GM12878 (cell line): Measurements from ENCODE around the gene LRIG2. TPM values are rescaled to one million over a fixed set of nuclear protein-coding genes. Genes with fewer than 3 reads are reported as not detected.

Source experiments
- ATAC-seq: fragments of 200-7000 bp; cut with Tn5 transposase; 3 replicates; pipeline ENCODE4 v1.9.1; 2020; ENCODE audit warnings: mild to moderate bottlenecking, moderate library complexity
- BruUV-seq: library from RNA; stranded (reverse); fragments of 400-500 nt; replicated peaks from 2 replicates; lab custom pipeline; 2021; lab: Mats Ljungman, UMichigan
- CTCF ChIA-PET: fragments of 300-600 bp; sonication (Branson Sonifier 250); formaldehyde crosslinking; extraction: SDS; loops from one replicate; lab custom pipeline; 2021; ENCODE audit warnings: inconsistent platforms; lab: Yijun Ruan, JAX
- POLR2A ChIA-PET: fragments of 350-600 bp; formaldehyde crosslinking; extraction: SDS; loops from one replicate; lab custom pipeline; 2021; ENCODE audit warnings: inconsistent platforms; lab: Charles Lee
- RAD21 ChIA-PET: fragments of 300-600 bp; sonication (Branson Sonifier 250); formaldehyde crosslinking; loops from one replicate; lab custom pipeline; 2023; ENCODE audit warnings: antibody characterized with exemption; ENCODE audit not compliant: unreplicated experiment; lab: Charles Lee
- SMC1A ChIA-PET: fragments of 300-600 bp; sonication (Branson Sonifier 250); formaldehyde crosslinking; loops from one replicate; lab custom pipeline; 2023; ENCODE audit not compliant: unreplicated experiment, uncharacterized antibody; lab: Charles Lee
- DNase-seq: peaks from one replicate; pipeline ENCODE4 v3.0.0-alpha.2; 2011; ENCODE audit warnings: low read depth, low spot score
- FAIRE-seq: peaks from 3 replicates; lab custom pipeline; 2011; peaks lifted over from hg19 to GRCh38; lab: Jason Lieb, UNC
- H2AFZ ChIP-seq: 2 replicates; pipeline ENCODE4 v1.6.0; 2011; ENCODE audit warnings: low read depth, low read length, control low read depth; ENCODE audit not compliant: control insufficient read depth
- H3K27ac ChIP-seq: 2 replicates; pipeline ENCODE4 v1.5.1; 2011; ENCODE audit warnings: control low read depth; ENCODE audit not compliant: control insufficient read depth, insufficient read depth
- H3K27me3 ChIP-seq, 2 experiments: replicated peaks in 1 of 2; 2 replicates each; pipeline versions ENCODE4 v1.6.0 to v1.6.1; 2011; ENCODE audit warnings: low read length in 1 of 2; ENCODE audit not compliant: control insufficient read depth in 2 of 2, insufficient read depth in 2 of 2
- H3K36me3 ChIP-seq, 2 experiments: 2 replicates each; pipeline ENCODE4 v1.5.1; 2011; ENCODE audit warnings: low read length in 1 of 2; ENCODE audit not compliant: control insufficient read depth in 2 of 2, insufficient read depth in 2 of 2
- H3K4me1 ChIP-seq: 2 replicates; pipeline ENCODE4 v1.6.1; 2011; ENCODE audit warnings: mild to moderate bottlenecking, low read length, moderate library complexity, mixed read lengths; ENCODE audit not compliant: control insufficient read depth, insufficient read depth
- H3K4me2 ChIP-seq: 2 replicates; pipeline ENCODE4 v1.6.0; 2011; ENCODE audit warnings: control low read depth; ENCODE audit not compliant: control insufficient read depth, insufficient read depth
- H3K4me3 ChIP-seq: fragments of 200-600 bp; sonication (generic); 2 replicates; pipeline ENCODE4 v1.5.1; 2016
- H3K79me2 ChIP-seq: 2 replicates; pipeline ENCODE4 v1.6.0; 2011; ENCODE audit warnings: low read length; ENCODE audit not compliant: control insufficient read depth, insufficient read depth
- H3K9ac ChIP-seq: 2 replicates; pipeline ENCODE4 v1.8.0; 2011; ENCODE audit warnings: low read length, control low read depth, mixed read lengths; ENCODE audit not compliant: control insufficient read depth, insufficient read depth
- H3K9me3 ChIP-seq: replicated peaks from 3 replicates; pipeline ENCODE4 v1.5.1; 2011; ENCODE audit warnings: mild to moderate bottlenecking, low read length; ENCODE audit not compliant: control insufficient read depth, insufficient read depth
- H4K20me1 ChIP-seq: 2 replicates; pipeline ENCODE4 v1.6.0; 2011; ENCODE audit not compliant: control insufficient read depth, insufficient read depth
- CHD2 ChIP-seq: IDR thresholded peaks from 2 replicates; pipeline ENCODE4 v1.6.1; 2011; ENCODE audit warnings: low read depth, low read length, improper control_type of control experiment, borderline replicate concordance
- RAD21 ChIP-seq: IDR thresholded peaks from 2 replicates; pipeline ENCODE4 v1.6.1; 2011; ENCODE audit warnings: mild to moderate bottlenecking, low read depth, low read length, moderate library complexity; ENCODE audit not compliant: insufficient read depth
- RCOR1 ChIP-seq: conservative IDR thresholded peaks from 2 replicates; pipeline ENCODE4 v1.6.1; 2012; ENCODE audit warnings: low read depth, low read length, improper control_type of control experiment
- USF2 ChIP-seq: IDR thresholded peaks from 2 replicates; pipeline ENCODE4 v1.6.1; 2011; ENCODE audit warnings: low read depth, low read length, improper control_type of control experiment, borderline replicate concordance
- ZNF24 ChIP-seq: fragments of 450-650 bp; IDR thresholded peaks from 2 replicates; pipeline ENCODE4 v1.6.1; 2017; ENCODE audit warnings: antibody characterized with exemption, mild to moderate bottlenecking
- ZNF274 ChIP-seq: IDR thresholded peaks from one replicate; pipeline ENCODE4 v1.8.0; 2011; ENCODE audit not compliant: insufficient read length, insufficient read depth
- WGBS: methylation state at CpG from one replicate; pipeline ENCODE4 v1.1.6; 2016; ENCODE audit warnings: low lambda C conversion rate; ENCODE audit not compliant: insufficient replicate concordance, insufficient coverage; ENCODE audit errors: missing lambda C conversion rate; 5-methylcytosine and 5-hydroxymethylcytosine counted together
- in situ Hi-C: fragments of 300-500 bp; cut with MboI; formaldehyde crosslinking; loops from 9 replicates; pipeline ENCODE4 v1.14.3; 2018; ENCODE audit warnings: mixed read lengths
- intact Hi-C: fragments of 100-400 bp; cut with micrococcal nuclease; formaldehyde crosslinking; loops from one replicate; pipeline ENCODE4 v1.14.2; 2022; ENCODE audit not compliant: unreplicated experiment
- polyA plus RNA-seq, 11 experiments: library from polyadenylated mRNA; depleted of rRNA in 4 of 11; unstranded in 6 of 11; stranded (reverse) in 5 of 11; fragments of >200 nt; fragmentation: Nextera tagmentation in 4 of 11; fragmentation: Illumina TruSeq in 1 of 11; extraction: Ambion mirVana in 4 of 11; extraction: Trizol in 1 of 11; gene quantifications; 1 replicate in 1 of 11; 2 replicates in 10 of 11; pipeline versions ENCODE4 v1.2.1 to v1.2.3, GENCODE V29; 2011 to 2016; ENCODE audit warnings: inconsistent platforms in 2 of 11, missing spikeins in 2 of 11, low read depth in 1 of 11
- total RNA-seq, 4 experiments: library from RNA; depleted of rRNA in 3 of 4; stranded (reverse); fragments of >200 nt in 3 of 4; fragmentation: Illumina TruSeq in 1 of 4; extraction: Trizol in 1 of 4; gene quantifications; 2 replicates each; pipeline versions ENCODE4 v1.2.1 to v1.2.3, GENCODE V29; 2013 to 2021
- TF ChIP-seq, protein P1 (sequence below): fragments of 450-650 bp; IDR thresholded peaks from 2 replicates; pipeline ENCODE4 v1.6.1; 2016; ENCODE audit warnings: mild to moderate bottlenecking

Gene LRIG2
- total and polyA plus RNA-seq, 10 of the 15 experiments (the other 5 are each of a cell fraction or from before 2014, with no cell fraction given): 0.77 to 11.8 (median 5.1) TPM

DNA sequence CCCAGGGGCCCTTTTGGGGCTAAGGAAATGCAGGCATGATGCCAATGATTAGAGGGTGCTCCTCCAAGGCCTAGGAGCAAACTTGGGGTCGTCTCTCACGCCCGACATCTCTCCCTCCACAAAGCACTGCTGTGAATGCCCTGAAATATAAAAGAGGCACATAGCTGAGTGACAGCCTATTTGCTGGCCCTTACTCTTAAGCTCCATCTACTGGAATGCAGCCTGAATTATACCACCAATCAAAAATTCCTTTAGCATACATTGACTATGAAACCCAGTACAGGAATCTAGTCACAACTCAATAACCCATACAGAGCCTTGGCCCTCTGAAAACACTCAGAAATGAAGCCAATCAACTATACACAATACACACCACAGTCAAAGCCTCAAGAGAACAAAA, 105.5 kb downstream of the LRIG2 start:
- H3K9me3 ChIP-seq: no peaks in the 10 kb centered on the region; the same call in 1 of the 3 replicates
- no peak overlapping the region for H3K4me2 ChIP-seq
- TF ChIP-seq, protein P1, sequence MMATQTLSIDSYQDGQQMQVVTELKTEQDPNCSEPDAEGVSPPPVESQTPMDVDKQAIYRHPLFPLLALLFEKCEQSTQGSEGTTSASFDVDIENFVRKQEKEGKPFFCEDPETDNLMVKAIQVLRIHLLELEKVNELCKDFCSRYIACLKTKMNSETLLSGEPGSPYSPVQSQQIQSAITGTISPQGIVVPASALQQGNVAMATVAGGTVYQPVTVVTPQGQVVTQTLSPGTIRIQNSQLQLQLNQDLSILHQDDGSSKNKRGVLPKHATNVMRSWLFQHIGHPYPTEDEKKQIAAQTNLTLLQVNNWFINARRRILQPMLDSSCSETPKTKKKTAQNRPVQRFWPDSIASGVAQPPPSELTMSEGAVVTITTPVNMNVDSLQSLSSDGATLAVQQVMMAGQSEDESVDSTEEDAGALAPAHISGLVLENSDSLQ: peak; percentile 13; the same call in 1 of the 2 replicates
- TF ChIP-seq USF2: no peak
- TF ChIP-seq ZNF274: no peak
- TF ChIP-seq CHD2: no peak
- TF ChIP-seq RCOR1: no peak
- TF ChIP-seq RAD21: 0 out of 2 replicates have a peak, but pooled peaks have one; percentile 19
- TF ChIP-seq ZNF24: no peak
- ATAC-seq: no peak
- intact Hi-C loops (no loop called here), in situ Hi-C loops (no loop called here)
- RAD21 ChIA-PET: interaction anchor here (0.6 to 1.0 kb wide), 2 partner anchors 35 to 47 kb away, joined by 3 read pairs; no protein-coding TSS in a partner anchor
- no peaks in the 10 kb centered on the region for H3K27me3 ChIP-seq
- no peak overlapping the region for H2AFZ ChIP-seq
- no peak for DNase-seq
- POLR2A ChIA-PET: no interaction called here
- CTCF ChIA-PET: interaction anchor here (1.2 kb wide), 1 partner anchor 42 kb away, joined by 3 read pairs; no protein-coding TSS in a partner anchor
- H3K79me2 ChIP-seq: no peaks in the 10 kb centered on the region
- 87% methylated on average over 3 of the region's 3 CpGs for WGBS
- H3K9ac ChIP-seq: no peak overlapping the region
- no peaks in the 10 kb centered on the region for H4K20me1 ChIP-seq
- H3K4me1 ChIP-seq: peaks cover 6% of the 10 kb centered on the region
- H3K27ac ChIP-seq: no peak overlapping the region
- SMC1A ChIA-PET: interaction anchor here (1.1 to 2.0 kb wide), 3 partner anchors 8 to 36 kb away, joined by 3 to 6 read pairs (median 3); no protein-coding TSS in a partner anchor
- no peaks in the 10 kb centered on the region for H3K36me3 ChIP-seq
- no TSS peak for BruUV-seq
- FAIRE-seq: no peak
- H3K4me3 ChIP-seq: no peak overlapping the region

Other genes starting within 250 kb of the LRIG2 start
- gene SLC16A1, start 117.0 kb upstream of the LRIG2 start, total RNA-seq (2014; rRNA removed): 74.1 and 82.9 TPM in 2 replicates
- gene SLC16A1, start 117.0 kb upstream of the LRIG2 start, total RNA-seq (2014; rRNA removed; fragmentation: Illumina TruSeq; extraction: Trizol): 64.7 and 64.9 TPM in 2 replicates
- gene SLC16A1, start 117.0 kb upstream of the LRIG2 start, total RNA-seq (2021): 64.2 and 68.6 TPM in 2 replicates
- gene SLC16A1, start 117.0 kb upstream of the LRIG2 start, polyA plus RNA-seq (2011; rRNA removed): 106 and 121 TPM in 2 replicates
- 61.5 and 72.0 TPM in 2 replicates for gene SLC16A1, start 117.0 kb upstream of the LRIG2 start, polyA plus RNA-seq (2014; fragmentation: Illumina TruSeq; extraction: Trizol)
- gene SLC16A1, start 117.0 kb upstream of the LRIG2 start, polyA plus RNA-seq (2014; fragmentation: Nextera tagmentation; extraction: Ambion mirVana): 10 to 100 TPM; 40.1 to 45.2 TPM
- gene SLC16A1, start 117.0 kb upstream of the LRIG2 start, polyA plus RNA-seq (2014; rRNA removed): 36.8 and 39.0 TPM in 2 replicates
- gene SLC16A1, start 117.0 kb upstream of the LRIG2 start, polyA plus RNA-seq (2016; fragmentation: Nextera tagmentation; extraction: Ambion mirVana): 10 to 100 TPM; 66.9 to 73.5 TPM